IMR-90 (cell line): Measurements from ENCODE around the gene CCT3. TPM values are rescaled to one million over a fixed set of nuclear protein-coding genes. Genes with fewer than 3 reads are reported as not detected.

Experiments used
- ATAC-seq: fragments of 200-7000 bp; cut with Tn5 transposase; 2 replicates; pipeline ENCODE4 v1.9.1; 2020; ENCODE audit warnings: low read depth, mild to moderate bottlenecking, moderate library complexity
- Bru-seq: library from RNA; stranded (reverse); fragments of 400-500 nt; gene quantifications from one replicate; lab custom pipeline; 2021; lab: Mats Ljungman, UMichigan
- BruChase-seq, 2 experiments: library from RNA; stranded (reverse); fragments of 400-500 nt; gene quantifications; one replicate each; lab custom pipeline; 2021; lab: Mats Ljungman, UMichigan
- BruUV-seq: library from RNA; stranded (reverse); fragments of 400-500 nt; replicated peaks from 2 replicates; lab custom pipeline; 2021; lab: Mats Ljungman, UMichigan
- CTCF ChIA-PET: fragments of 300-600 bp; formaldehyde crosslinking; extraction: SDS; loops from one replicate; lab custom pipeline; 2021; ENCODE audit warnings: antibody characterized with exemption; lab: Yijun Ruan, JAX
- POLR2A ChIA-PET: fragments of 300-600 bp; sonication (Branson Sonifier 250); formaldehyde crosslinking; loops from one replicate; lab custom pipeline; 2022; ENCODE audit warnings: antibody characterized with exemption; ENCODE audit not compliant: unreplicated experiment; lab: Charles Lee
- DNase-seq: peaks from one replicate; pipeline ENCODE4 v3.0.0; 2013
- H2AFZ ChIP-seq: replicated peaks from 2 replicates; pipeline ENCODE3; 2013; ENCODE audit warnings: low read length, mild to moderate bottlenecking; ENCODE audit not compliant: poor library complexity
- H2AK5ac ChIP-seq: 2 replicates; pipeline ENCODE4 v1.6.1; 2013; ENCODE audit warnings: low read depth, low read length, inconsistent platforms
- H2AK9ac ChIP-seq: replicated peaks from 2 replicates; pipeline ENCODE3; 2013; ENCODE audit warnings: mild to moderate bottlenecking, low read depth, low read length, moderate library complexity; ENCODE audit not compliant: poor library complexity
- H2BK120ac ChIP-seq: 2 replicates; pipeline ENCODE4 v1.6.1; 2013; ENCODE audit warnings: low read depth, low read length, inconsistent platforms
- H2BK15ac ChIP-seq: 3 replicates; pipeline ENCODE4 v1.6.1; 2013; ENCODE audit warnings: low read depth, low read length, inconsistent platforms
- H2BK20ac ChIP-seq: 2 replicates; pipeline ENCODE4 v1.6.1; 2013; ENCODE audit warnings: low read depth, mild to moderate bottlenecking, inconsistent platforms, low read length, moderate library complexity
- H2BK5ac ChIP-seq: 2 replicates; pipeline ENCODE4 v1.6.1; 2013; ENCODE audit warnings: mild to moderate bottlenecking, low read depth, low read length, inconsistent platforms; ENCODE audit not compliant: poor library complexity, severe bottlenecking
- H3K14ac ChIP-seq: replicated peaks from 2 replicates; pipeline ENCODE4 v1.6.1; 2013; ENCODE audit warnings: low read depth, low read length, inconsistent platforms
- H3K18ac ChIP-seq: 2 replicates; pipeline ENCODE4 v1.6.1; 2013; ENCODE audit warnings: low read depth, low read length, control low read depth
- H3K23ac ChIP-seq: 2 replicates; pipeline ENCODE4 v1.6.1; 2013; ENCODE audit warnings: low read depth, low read length, inconsistent platforms
- H3K27ac ChIP-seq: 2 replicates; pipeline ENCODE4 v1.5.1; 2013; ENCODE audit warnings: mild to moderate bottlenecking, control low read depth, low read length; ENCODE audit not compliant: insufficient read depth
- H3K27me3 ChIP-seq: 2 replicates; pipeline ENCODE4 v1.6.1; 2013; ENCODE audit warnings: low read length; ENCODE audit not compliant: control insufficient read depth, insufficient read depth
- H3K36me3 ChIP-seq: 2 replicates; pipeline ENCODE4 v1.6.1; 2013; ENCODE audit warnings: low read length, mixed read lengths; ENCODE audit not compliant: control insufficient read depth, insufficient read depth
- H3K4ac ChIP-seq: 2 replicates; pipeline ENCODE4 v1.6.1; 2013; ENCODE audit warnings: low read depth, low read length, inconsistent platforms
- H3K4me1 ChIP-seq: 2 replicates; pipeline ENCODE4 v1.6.1; 2013; ENCODE audit warnings: low read length, mixed read lengths; ENCODE audit not compliant: control insufficient read depth, insufficient read depth
- H3K4me2 ChIP-seq: 2 replicates; pipeline ENCODE4 v1.6.1; 2013; ENCODE audit warnings: low read depth, mild to moderate bottlenecking, control low read depth, low read length, moderate library complexity
- H3K4me3 ChIP-seq: 2 replicates; pipeline ENCODE4 v1.5.1; 2013; ENCODE audit warnings: low read depth, mild to moderate bottlenecking, control low read depth, low read length, moderate library complexity; ENCODE audit not compliant: insufficient read depth
- H3K56ac ChIP-seq: 2 replicates; pipeline ENCODE4 v1.6.1; 2013; ENCODE audit warnings: low read length, inconsistent platforms; ENCODE audit not compliant: insufficient read depth; ENCODE audit errors: extremely low read depth
- H3K79me1 ChIP-seq, 2 experiments: 2 replicates each; pipeline ENCODE4 v1.6.1; 2013; ENCODE audit warnings: low read length in 2 of 2, inconsistent platforms in 1 of 2, low read depth in 1 of 2
- H3K9ac ChIP-seq: 2 replicates; pipeline ENCODE4 v1.6.1; 2013; ENCODE audit warnings: low read depth, low read length, control low read depth
- H3K9me1 ChIP-seq: 2 replicates; pipeline ENCODE4 v1.6.1; 2013; ENCODE audit warnings: low read length, inconsistent platforms; ENCODE audit not compliant: insufficient read depth
- H3K9me3 ChIP-seq: 2 replicates; pipeline ENCODE4 v1.6.1; 2013; ENCODE audit warnings: low read length; ENCODE audit not compliant: control insufficient read depth, insufficient read depth
- H4K20me1 ChIP-seq: 2 replicates; pipeline ENCODE4 v1.6.1; 2013; ENCODE audit warnings: low read length, inconsistent platforms; ENCODE audit not compliant: insufficient read depth
- H4K5ac ChIP-seq: 2 replicates; pipeline ENCODE4 v1.6.1; 2013; ENCODE audit warnings: mild to moderate bottlenecking, low read depth, low read length, control low read depth
- H4K8ac ChIP-seq, 2 experiments: 2 replicates each; pipeline ENCODE4 v1.6.1; 2013; ENCODE audit warnings: low read depth in 2 of 2, low read length in 2 of 2, control low read depth in 1 of 2, inconsistent platforms in 1 of 2
- H4K91ac ChIP-seq: 2 replicates; pipeline ENCODE4 v1.6.1; 2013; ENCODE audit warnings: low read depth, low read length, inconsistent platforms; ENCODE audit not compliant: insufficient read depth
- CEBPB ChIP-seq: IDR thresholded peaks from 2 replicates; pipeline ENCODE4 v1.6.1; 2012; ENCODE audit warnings: low read depth, low read length, improper control_type of control experiment
- FOS ChIP-seq: fragments of 150-350 bp; IDR thresholded peaks from 2 replicates; pipeline ENCODE4 v1.6.1; 2016; ENCODE audit warnings: low read depth, low read length
- MAFK ChIP-seq: IDR thresholded peaks from 2 replicates; pipeline ENCODE4 v1.6.1; 2012; ENCODE audit warnings: low read depth, low read length, improper control_type of control experiment
- MXI1 ChIP-seq: IDR thresholded peaks from 2 replicates; pipeline ENCODE4 v1.6.1; 2012; ENCODE audit warnings: low read depth, mild to moderate bottlenecking, low read length, moderate library complexity, borderline replicate concordance
- POLR2A ChIP-seq: IDR thresholded peaks from 2 replicates; pipeline ENCODE4 v1.6.1; 2012; ENCODE audit warnings: mild to moderate bottlenecking, low read depth, low read length
- RAD21 ChIP-seq: IDR thresholded peaks from 2 replicates; pipeline ENCODE4 v1.6.1; 2012; ENCODE audit warnings: low read length, improper control_type of control experiment
- RCOR1 ChIP-seq: IDR thresholded peaks from 2 replicates; pipeline ENCODE4 v1.6.1; 2012; ENCODE audit warnings: mild to moderate bottlenecking, low read length, improper control_type of control experiment; ENCODE audit not compliant: insufficient replicate concordance
- USF2 ChIP-seq: fragments of 150-350 bp; IDR thresholded peaks from 2 replicates; pipeline ENCODE4 v1.6.1; 2017; ENCODE audit warnings: mild to moderate bottlenecking, antibody characterized with exemption, low read length, low read depth
- WGBS, 2 experiments: methylation state at CpG; one replicate each; pipeline versions ENCODE4 v1.1.5 to v1.1.7; 2013; ENCODE audit warnings: missing lambda C conversion rate in 2 of 2; ENCODE audit not compliant: insufficient read length in 1 of 2; ENCODE audit errors: extremely low coverage in 2 of 2; 5-methylcytosine and 5-hydroxymethylcytosine counted together
- dilution Hi-C: fragments of 300-500 bp; cut with HindIII; formaldehyde crosslinking; loops from one replicate; pipeline ENCODE4 v1.14.3; 2018; ENCODE audit warnings: low sequenced_read_pairs; ENCODE audit not compliant: unreplicated experiment
- in situ Hi-C: fragments of 300-500 bp; cut with MboI; formaldehyde crosslinking; loops from 3 replicates; pipeline ENCODE4 v1.14.3; 2019; ENCODE audit warnings: low sequenced_read_pairs, inconsistent platforms, mixed read lengths
- intact Hi-C: fragments of 100-400 bp; cut with micrococcal nuclease; formaldehyde crosslinking; loops from 2 replicates; pipeline ENCODE4 v1.10.0; 2022
- long read RNA-seq: library from polyadenylated mRNA; unstranded; transcript quantifications from one replicate; pipeline ENCODE4 v2.0.0, GENCODE V29; 2021; ENCODE audit not compliant: unreplicated experiment
- polyA plus RNA-seq, 3 experiments: library from polyadenylated mRNA; depleted of rRNA; stranded (reverse); fragments of >200 nt; gene quantifications; 2 replicates each; pipeline ENCODE4 v1.2.3, GENCODE V29; 2012; ENCODE audit warnings: low replicate concordance in 1 of 3
- total RNA-seq: library from RNA; depleted of rRNA; stranded (reverse); fragments of >200 nt; gene quantifications from 2 replicates; pipeline ENCODE4 v1.2.3, GENCODE V29; 2012; rRNA removed
- TF ChIP-seq, protein P1 (sequence below): fragments of 150-350 bp; IDR thresholded peaks from 2 replicates; pipeline ENCODE4 v1.6.1; 2016; ENCODE audit warnings: low read depth, mild to moderate bottlenecking, low read length, moderate library complexity, borderline replicate concordance

CCT3 gene
- total RNA-seq (595 and 637 TPM in 2 replicates), polyA plus RNA-seq (2012; rRNA removed) (293 and 313 TPM in 2 replicates), Bru-seq, nascent RNA (percentile 80 among the genes with signal in this experiment), BruChase-seq, experiment 1, labeled RNA remaining after a 6-hour chase (percentile 86 among the genes with signal in this experiment), BruChase-seq, experiment 2, labeled RNA remaining after a 2-hour chase (percentile 79 among the genes with signal in this experiment)
- 159 and 216 TPM in 2 replicates for polyA plus RNA-seq (2012; cell fraction: cytosol; rRNA removed)
- 89.8 and 167 TPM in 2 replicates for polyA plus RNA-seq (2012; cell fraction: nucleus; rRNA removed; ENCODE audit: low replicate concordance)
- long read RNA-seq, transcript CCT3-201 (14 exons, 2,150 nt) = major isoform, 393 of 468 reads
- long read RNA-seq, transcript CCT3-204 (12 exons, 1,815 nt) = minor isoform, 10 of 468 reads
- long read RNA-seq, partial matches to known transcripts = 46 of 468 reads
- long read RNA-seq, other reads (novel, unspliced or antisense) = 15 of 468 reads

GRCh38 chr1:156338180-156338976 lies at the start of gene CCT3, which contains the start of gene TSACC:
TSS of gene CCT3 (minus strand) at chr1:156338292. CDS start at chr1:156338184, 108 bp downstream.
TSS of gene TSACC (plus strand) at chr1:156338526. CDS start at chr1:156339758, 1,232 bp downstream.
- peak; percentile 59 for TF ChIP-seq USF2
- TF ChIP-seq, protein P1, sequence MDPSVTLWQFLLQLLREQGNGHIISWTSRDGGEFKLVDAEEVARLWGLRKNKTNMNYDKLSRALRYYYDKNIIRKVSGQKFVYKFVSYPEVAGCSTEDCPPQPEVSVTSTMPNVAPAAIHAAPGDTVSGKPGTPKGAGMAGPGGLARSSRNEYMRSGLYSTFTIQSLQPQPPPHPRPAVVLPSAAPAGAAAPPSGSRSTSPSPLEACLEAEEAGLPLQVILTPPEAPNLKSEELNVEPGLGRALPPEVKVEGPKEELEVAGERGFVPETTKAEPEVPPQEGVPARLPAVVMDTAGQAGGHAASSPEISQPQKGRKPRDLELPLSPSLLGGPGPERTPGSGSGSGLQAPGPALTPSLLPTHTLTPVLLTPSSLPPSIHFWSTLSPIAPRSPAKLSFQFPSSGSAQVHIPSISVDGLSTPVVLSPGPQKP = no peak
- TF ChIP-seq MAFK = no peak
- TF ChIP-seq FOS = peak; percentile 18; the same call in 1 of the 2 replicates
- peak; percentile 60; the same call in 1 of the 2 replicates for TF ChIP-seq POLR2A
- peak; percentile 94 for TF ChIP-seq MXI1
- no peak for TF ChIP-seq RCOR1
- peak; percentile 62 for TF ChIP-seq CEBPB
- TF ChIP-seq RAD21 = no peak
- peak; percentile 97 for ATAC-seq
- Histone ChIP-seq H3K36me3 (peaks cover 13% of the 10 kb centered on the region), H4K8ac (peak within 1 kb of the TSS; percentile 83 to 99), H3K27me3 (peaks cover 3% of the 10 kb centered on the region), H2BK20ac (peak within 1 kb of the TSS; percentile 97), H3K4me3 (peak within 1 kb of the TSS; percentile 59), H2BK5ac (peak within 1 kb of the TSS; percentile 84), H3K79me1 (peaks cover 9 to 42% of the 10 kb centered on the region in 2 experiments; a peak in 3 of 4 replicates), H2AFZ (peak within 1 kb of the TSS; percentile 96), H3K4ac (peak within 1 kb of the TSS; percentile 96), H2BK15ac (peak within 1 kb of the TSS; percentile 99; the same call in 2 of the 3 replicates), H3K4me1 (no peaks in the 10 kb centered on the region; the same call in 1 of the 2 replicates), H3K14ac (peak within 1 kb of the TSS; percentile 96), H2AK9ac (peak within 1 kb of the TSS; percentile 98), H3K23ac (peak within 1 kb of the TSS; percentile 96), H4K20me1 (peaks cover 13% of the 10 kb centered on the region), H3K4me2 (peak within 1 kb of the TSS; percentile 94), H4K91ac (peak within 1 kb of the TSS; percentile 99), H3K56ac (peak within 1 kb of the TSS; percentile 93), H3K9ac (peak within 1 kb of the TSS; percentile 80), H4K5ac (peak within 1 kb of the TSS; percentile 52), H3K27ac (peak within 1 kb of the TSS; percentile 76), H3K9me1 (no peaks in the 10 kb centered on the region; the same call in 1 of the 2 replicates), H3K18ac (peak within 1 kb of the TSS; percentile 38; the same call in 1 of the 2 replicates), H2BK120ac (peak within 1 kb of the TSS; percentile 97), H2AK5ac (peak within 1 kb of the TSS; percentile 78; the same call in 1 of the 2 replicates), H3K9me3 (no peaks in the 10 kb centered on the region)
- in situ Hi-C loops = no loop called here
- CTCF ChIA-PET = no interaction called here
- BruUV-seq = no TSS peak
- dilution Hi-C loops = no loop called here
- 0% methylated on average over 30 of the region's 47 CpGs; no CpG with 5 or more reads in 1 of the 2 experiments for WGBS, 2 experiments
- DNase-seq = peak; percentile 100
- POLR2A ChIA-PET = interaction anchor here (0.6 kb wide), 1 partner anchor 9 kb away, joined by 4 read pairs; no protein-coding TSS in a partner anchor
- intact Hi-C loops = no loop called here
